ENCODE data around the gene LZIC.

Gene LZIC

GRCh38 chr1:9927259-9927658 is 15.9 kb downstream of the LZIC start:
- Histone ChIP-seq H3K9me2 (ENCODE audit: low read depth, low read length) (no peaks in the 10 kb centered on the region), H2AFZ (ENCODE audit: low read length) (no peak overlapping the region), H3K27me3 (ENCODE audit: insufficient read depth, low read length) (no peaks in the 10 kb centered on the region), H3K4me2 (ENCODE audit: low read length) (no peak overlapping the region), H3K9ac (ENCODE audit: low read length) (no peak overlapping the region), H3K4me1 (ENCODE audit: insufficient read depth, low read length, severe bottlenecking) (peaks cover 9% of the 10 kb centered on the region), H3F3A (ENCODE audit: insufficient read depth, low read length) (peaks cover 3% of the 10 kb centered on the region; the same call in 1 of the 2 replicates), H3K27ac (ENCODE audit: low read depth, low read length, poor library complexity, severe bottlenecking) (no peak overlapping the region), H3K79me2 (ENCODE audit: insufficient read depth, low read length) (no peaks in the 10 kb centered on the region), H3K4me3 (ENCODE audit: low read depth, low read length, poor library complexity, severe bottlenecking) (no peak overlapping the region), H3K9me3 (ENCODE audit: low read length) (no peaks in the 10 kb centered on the region), H4K20me1 (ENCODE audit: insufficient read depth, low read length) (no peaks in the 10 kb centered on the region), H3K36me3 (ENCODE audit: insufficient read depth, low read length) (peaks cover 26% of the 10 kb centered on the region)
- TF ChIP-seq EZH2 (IDR thresholded peaks at IDR 0.05; ENCODE audit: borderline replicate concordance, low read length) (no peak), CTCF (IDR thresholded peaks at IDR 0.05; ENCODE audit: low read length) (no peak)

- TF ChIP-seq CTCF (IDR thresholded peaks at IDR 0.05; ENCODE audit: low read length) (no peak), EZH2 (IDR thresholded peaks at IDR 0.05; ENCODE audit: borderline replicate concordance, low read length) (no peak)
- H4K20me1 ChIP-seq (ENCODE audit: insufficient read depth, low read length) = no peaks in the 10 kb centered on the region
- H3K27me3 ChIP-seq (ENCODE audit: insufficient read depth, low read length) = no peaks in the 10 kb centered on the region
- H3K9me3 ChIP-seq (ENCODE audit: low read length) = no peaks in the 10 kb centered on the region
- no peak overlapping the region for H3K4me3 ChIP-seq (ENCODE audit: low read depth, low read length, poor library complexity, severe bottlenecking)
- peaks cover 4% of the 10 kb centered on the region for H3K4me1 ChIP-seq (ENCODE audit: insufficient read depth, low read length, severe bottlenecking)
- H3K9me2 ChIP-seq (ENCODE audit: low read depth, low read length) = no peaks in the 10 kb centered on the region
- H3K27ac ChIP-seq (ENCODE audit: low read depth, low read length, poor library complexity, severe bottlenecking) = no peak overlapping the region
- H3K36me3 ChIP-seq (ENCODE audit: insufficient read depth, low read length) = no peaks in the 10 kb centered on the region
- no peak overlapping the region for H3K9ac ChIP-seq (ENCODE audit: low read length)
- no peak overlapping the region for H3K4me2 ChIP-seq (ENCODE audit: low read length)
- H2AFZ ChIP-seq (ENCODE audit: low read length) = no peak overlapping the region
- peaks cover 3% of the 10 kb centered on the region; the same call in 1 of the 2 replicates for H3F3A ChIP-seq (ENCODE audit: insufficient read depth, low read length)
- no peaks in the 10 kb centered on the region for H3K79me2 ChIP-seq (ENCODE audit: insufficient read depth, low read length)
Measured at GRCh38 chr1:9922342-9922741, 20.8 kb downstream of the LZIC start.

- no peak for TF ChIP-seq EZH2 (IDR thresholded peaks at IDR 0.05; ENCODE audit: borderline replicate concordance, low read length)
- TF ChIP-seq CTCF (IDR thresholded peaks at IDR 0.05; ENCODE audit: low read length) = no peak
- Histone ChIP-seq H3K27ac (ENCODE audit: low read depth, low read length, poor library complexity, severe bottlenecking) (no peak overlapping the region), H3F3A (ENCODE audit: insufficient read depth, low read length) (no peaks in the 10 kb centered on the region), H4K20me1 (ENCODE audit: insufficient read depth, low read length) (no peaks in the 10 kb centered on the region), H3K4me1 (ENCODE audit: insufficient read depth, low read length, severe bottlenecking) (no peaks in the 10 kb centered on the region), H3K9ac (ENCODE audit: low read length) (no peak overlapping the region), H3K4me3 (ENCODE audit: low read depth, low read length, poor library complexity, severe bottlenecking) (no peak overlapping the region), H3K79me2 (ENCODE audit: insufficient read depth, low read length) (no peaks in the 10 kb centered on the region), H3K27me3 (ENCODE audit: insufficient read depth, low read length) (no peaks in the 10 kb centered on the region), H3K4me2 (ENCODE audit: low read length) (no peak overlapping the region), H3K36me3 (ENCODE audit: insufficient read depth, low read length) (no peaks in the 10 kb centered on the region), H3K9me2 (ENCODE audit: low read depth, low read length) (no peaks in the 10 kb centered on the region), H3K9me3 (ENCODE audit: low read length) (no peaks in the 10 kb centered on the region), H2AFZ (ENCODE audit: low read length) (no peak overlapping the region)
Measured at GRCh38 chr1:9920606-9921005, 22.6 kb downstream of the LZIC start.

Data from OCI-LY1 (cell line).